Loucy (cell line): ENCODE results near the gene PFKFB3.

Source experiments
- CTCF ChIP-seq: fragments of 200-600 bp; sonication (generic); conservative IDR thresholded peaks from 2 replicates; pipeline ENCODE4 v1.5.1; 2014; ENCODE audit warnings: mild to moderate bottlenecking, antibody characterized with exemption, low read length
- EZH2phosphoT487 ChIP-seq: fragments of 200-600 bp; IDR thresholded peaks from 2 replicates; pipeline ENCODE4 v1.6.1; 2018; ENCODE audit warnings: antibody characterized with exemption, mild to moderate bottlenecking, moderate library complexity, borderline replicate concordance

DNA sequence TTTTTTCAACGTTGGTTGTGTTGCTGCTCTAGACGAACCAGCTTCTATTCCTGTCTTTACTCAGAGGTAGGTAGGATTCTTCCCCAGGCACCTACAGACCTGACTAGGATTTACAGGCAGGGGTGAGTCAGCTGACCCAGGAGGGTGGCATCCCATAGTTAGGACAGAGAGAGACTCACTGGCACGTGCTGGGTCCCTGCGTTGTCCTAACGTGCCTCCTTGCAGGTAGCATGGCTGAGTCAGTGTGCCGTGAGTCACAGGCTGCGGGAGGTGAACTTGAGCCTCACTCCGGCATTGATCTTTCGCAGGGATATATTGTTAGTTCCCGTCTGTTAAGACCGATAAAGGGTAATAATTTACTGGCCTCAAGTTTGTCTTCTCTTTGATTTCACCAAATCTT, 96.5 kb downstream of the PFKFB3 start:
- no peak for TF ChIP-seq CTCF
- TF ChIP-seq EZH2phosphoT487, result no peak
